Duodenal mucosa (tissue), 2 donors: ENCODE data around the gene SPON1.

Experiments used
- H3K27ac ChIP-seq: one replicate; pipeline ENCODE4 v1.7.0; 2013; ENCODE audit warnings: low read depth, low read length
- H3K27me3 ChIP-seq, 2 donors: one replicate each; pipeline ENCODE4 v1.7.0; 2013; ENCODE audit warnings: low read length in 2 of 2, control low read depth in 1 of 2; ENCODE audit not compliant: insufficient read depth in 2 of 2, control insufficient read depth in 1 of 2
- H3K36me3 ChIP-seq, 2 donors: one replicate each; pipeline ENCODE4 v1.7.0; 2013; ENCODE audit warnings: low read length in 2 of 2, control low read depth in 1 of 2; ENCODE audit not compliant: insufficient read depth in 2 of 2, control insufficient read depth in 1 of 2
- H3K4me1 ChIP-seq, 2 donors: one replicate each; pipeline ENCODE4 v1.7.0; 2013; ENCODE audit warnings: low read length in 2 of 2, control low read depth in 1 of 2; ENCODE audit not compliant: insufficient read depth in 2 of 2, control insufficient read depth in 1 of 2
- H3K4me3 ChIP-seq, 2 donors: one replicate each; pipeline ENCODE4 v1.7.0; 2013; ENCODE audit warnings: low read length in 2 of 2, low read depth in 1 of 2
- H3K9ac ChIP-seq, 2 donors: one replicate each; pipeline ENCODE4 v1.7.0; 2013; ENCODE audit warnings: low read length in 2 of 2, low read depth in 1 of 2
- H3K9me3 ChIP-seq, 2 donors: one replicate each; pipeline ENCODE4 v1.7.0; 2013; ENCODE audit warnings: low read length in 2 of 2, control low read depth in 1 of 2; ENCODE audit not compliant: control insufficient read depth in 1 of 2

SPON1 gene

DNA sequence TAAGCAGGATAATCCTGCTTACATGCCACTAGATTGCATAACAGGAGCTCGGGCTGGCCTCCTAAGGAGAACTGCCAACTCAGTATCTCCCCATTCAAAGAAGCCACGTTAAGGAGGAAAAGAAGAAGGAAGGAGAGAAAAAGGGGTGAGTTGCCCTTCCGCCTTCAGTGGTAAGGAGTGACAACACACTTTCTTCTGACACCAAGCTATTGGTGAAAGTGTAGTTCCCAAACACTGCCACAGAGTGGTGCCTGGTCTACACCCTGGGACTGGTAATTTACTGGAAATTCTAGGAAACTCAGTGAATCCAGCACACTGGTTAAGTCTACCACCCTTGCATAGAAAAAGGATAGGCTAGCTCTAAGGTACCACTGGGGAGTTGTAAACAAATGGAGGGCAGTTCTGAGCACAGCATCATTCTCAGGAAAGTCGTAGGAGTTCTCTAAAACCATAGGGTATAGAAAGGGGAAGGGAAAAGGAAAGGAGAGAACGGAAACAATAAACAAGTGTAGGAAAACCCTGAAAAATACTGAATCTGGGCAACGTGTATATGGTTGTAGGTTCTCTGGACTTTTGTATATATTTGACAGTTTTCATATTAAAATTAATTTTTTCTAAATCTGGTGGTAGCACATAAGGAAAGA, 338.3 kb downstream of the SPON1 start:
- no peaks in the 10 kb centered on the region for H3K36me3 ChIP-seq
- H3K27me3 ChIP-seq = no peaks in the 10 kb centered on the region
- H3K9me3 ChIP-seq = no peaks in the 10 kb centered on the region
- H3K4me3 ChIP-seq = no peak overlapping the region
- no peaks in the 10 kb centered on the region for H3K4me1 ChIP-seq
- H3K9ac ChIP-seq = no peak overlapping the region
- H3K27ac ChIP-seq = no peak overlapping the region

DNA sequence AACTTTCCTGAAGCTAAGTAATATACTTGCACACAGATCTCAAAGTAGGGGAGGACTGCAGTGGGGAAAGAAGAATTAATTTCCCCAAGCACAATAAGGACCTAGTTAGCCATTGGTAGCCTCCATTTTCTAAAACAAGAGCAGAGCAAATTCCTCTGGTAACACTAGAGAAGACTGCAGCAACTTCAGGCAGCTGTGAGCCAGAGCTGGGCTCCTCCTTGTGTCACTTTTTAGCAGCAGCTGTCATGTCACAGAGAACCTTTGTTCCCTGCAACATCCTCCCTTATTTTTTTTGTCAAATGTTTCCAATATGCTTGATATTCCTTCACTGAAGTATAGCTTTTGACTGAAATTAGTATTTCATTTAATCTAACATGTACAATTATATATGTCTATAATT, 342.1 kb downstream of the SPON1 start:
- H3K27me3 ChIP-seq = no peaks in the 10 kb centered on the region
- no peaks in the 10 kb centered on the region for H3K36me3 ChIP-seq
- H3K9me3 ChIP-seq = no peaks in the 10 kb centered on the region
- no peak overlapping the region for H3K27ac ChIP-seq
- peaks cover 7 to 20% of the 10 kb centered on the region in 2 donors for H3K4me1 ChIP-seq
- H3K9ac ChIP-seq = no peak overlapping the region
- no peak overlapping the region for H3K4me3 ChIP-seq

DNA sequence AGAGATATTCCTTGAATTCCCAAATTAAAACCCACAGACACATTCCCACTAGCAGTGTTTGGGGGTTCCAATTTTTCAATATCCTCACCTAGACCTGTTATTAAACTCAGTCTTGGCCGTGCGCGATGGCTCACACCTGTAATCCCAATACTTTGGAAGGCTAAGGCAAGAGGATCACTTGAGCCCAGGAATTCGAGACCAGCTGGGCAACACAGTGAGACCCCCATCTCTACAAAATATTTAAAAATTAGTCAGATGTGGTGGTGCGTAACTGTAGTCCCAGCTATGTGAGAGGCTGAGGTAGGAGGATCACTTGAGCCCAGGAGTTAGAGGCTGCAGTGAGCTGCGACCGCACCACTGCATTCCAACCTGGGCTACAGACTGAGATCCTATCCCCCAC, 343.1 kb downstream of the SPON1 start:
- H3K9ac ChIP-seq = no peak overlapping the region
- H3K4me1 ChIP-seq = peaks cover 11 to 30% of the 10 kb centered on the region in 2 donors
- H3K36me3 ChIP-seq = no peaks in the 10 kb centered on the region
- H3K27me3 ChIP-seq = no peaks in the 10 kb centered on the region
- H3K9me3 ChIP-seq = no peaks in the 10 kb centered on the region
- H3K4me3 ChIP-seq = no peak overlapping the region
- H3K27ac ChIP-seq = no peak overlapping the region

DNA sequence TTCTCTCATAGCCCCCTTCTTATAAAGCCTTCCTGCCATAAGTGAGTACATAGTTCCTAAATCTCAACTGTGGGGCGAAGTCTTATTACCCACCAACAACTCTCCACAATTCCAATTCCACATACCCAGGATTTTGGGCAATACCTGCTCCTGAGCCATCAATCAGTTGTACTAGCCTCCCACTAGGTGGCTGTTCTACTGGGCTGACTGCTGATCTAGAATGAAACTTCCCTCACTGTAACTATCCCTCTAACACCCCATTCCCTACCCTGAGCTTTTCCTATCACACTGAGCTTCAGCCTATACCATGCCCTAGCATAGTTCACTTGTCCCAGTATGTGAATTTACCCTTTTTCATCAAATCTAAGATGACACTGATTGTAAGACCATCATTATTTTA, 344.0 kb downstream of the SPON1 start:
- no peak overlapping the region for H3K27ac ChIP-seq

DNA sequence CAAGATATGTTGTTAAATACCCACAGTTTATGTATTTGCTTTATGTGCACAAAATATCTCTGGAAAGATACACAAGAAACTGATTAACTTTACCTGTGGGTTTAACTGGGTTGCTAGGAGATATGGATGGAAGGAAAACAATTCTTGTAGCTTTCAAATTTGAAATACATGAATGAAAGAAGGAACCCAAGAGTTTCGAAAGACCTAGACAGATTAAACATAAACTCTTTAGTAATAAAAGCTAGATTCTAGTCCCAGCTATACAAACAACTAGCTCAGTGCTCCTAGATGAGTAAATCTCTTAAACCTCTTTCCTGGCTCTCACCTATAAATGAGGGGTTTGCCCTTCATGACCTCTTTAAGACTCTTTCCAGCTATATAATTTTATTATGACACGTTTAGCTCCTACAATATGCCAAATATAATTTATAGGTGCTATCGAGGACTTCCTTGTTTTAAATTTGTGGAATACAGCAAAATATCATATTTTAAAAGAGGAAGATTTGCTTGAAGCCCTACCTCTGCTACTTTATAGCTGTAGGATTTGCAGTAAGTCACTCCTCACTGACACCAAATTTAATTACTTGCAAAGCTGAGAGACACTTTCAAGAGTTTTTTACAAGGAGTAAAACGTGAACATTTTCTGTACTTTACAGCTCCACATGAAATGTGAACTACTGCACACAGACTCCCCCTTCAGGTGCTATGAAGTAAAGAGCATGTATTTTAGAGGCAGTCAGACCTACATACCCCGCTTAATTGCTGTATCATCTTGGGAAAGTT, 345.8 kb downstream of the SPON1 start:
- Histone ChIP-seq H3K9me3 (no peaks in the 10 kb centered on the region), H3K4me1 (peaks cover 11 to 32% of the 10 kb centered on the region in 2 donors), H3K36me3 (no peaks in the 10 kb centered on the region), H3K27ac (no peak overlapping the region), H3K4me3 (no peak overlapping the region), H3K27me3 (no peaks in the 10 kb centered on the region), H3K9ac (no peak overlapping the region)

More for the DNA sequence above, 344.0 kb downstream of the SPON1 start:
- no peak overlapping the region for H3K9ac ChIP-seq
- H3K9me3 ChIP-seq = no peaks in the 10 kb centered on the region
- no peaks in the 10 kb centered on the region for H3K27me3 ChIP-seq
- H3K4me3 ChIP-seq = no peak overlapping the region
- peaks cover 11 to 32% of the 10 kb centered on the region in 2 donors for H3K4me1 ChIP-seq
- no peaks in the 10 kb centered on the region for H3K36me3 ChIP-seq

DNA sequence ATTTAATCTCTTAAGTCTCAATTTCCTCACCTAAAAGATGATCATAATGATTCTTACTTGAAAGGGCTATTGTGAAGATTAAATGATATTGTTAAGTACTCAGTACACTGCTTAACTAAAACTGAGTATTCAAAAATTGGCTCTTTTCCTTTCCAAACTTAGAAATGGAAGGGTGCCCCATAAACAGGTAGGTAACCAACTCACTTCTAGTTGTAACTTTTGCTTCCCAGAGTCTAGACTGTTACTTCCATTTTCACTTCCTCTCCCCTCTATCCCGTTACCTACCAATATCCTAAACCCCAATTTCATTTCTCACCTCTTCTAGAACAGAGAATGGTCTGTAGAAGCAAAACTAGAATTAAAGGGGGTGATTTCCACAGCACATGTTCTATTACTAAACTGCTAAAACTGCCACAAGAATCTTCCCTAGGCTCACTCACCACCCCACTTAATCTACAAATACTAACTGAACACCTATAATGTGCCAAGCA, 346.4 kb downstream of the SPON1 start:
- no peak overlapping the region for H3K27ac ChIP-seq
- H3K36me3 ChIP-seq = no peaks in the 10 kb centered on the region
- no peak overlapping the region for H3K9ac ChIP-seq
- H3K27me3 ChIP-seq = no peaks in the 10 kb centered on the region
- no peaks in the 10 kb centered on the region for H3K9me3 ChIP-seq
- peaks cover 11 to 32% of the 10 kb centered on the region in 2 donors for H3K4me1 ChIP-seq
- H3K4me3 ChIP-seq = no peak overlapping the region

DNA sequence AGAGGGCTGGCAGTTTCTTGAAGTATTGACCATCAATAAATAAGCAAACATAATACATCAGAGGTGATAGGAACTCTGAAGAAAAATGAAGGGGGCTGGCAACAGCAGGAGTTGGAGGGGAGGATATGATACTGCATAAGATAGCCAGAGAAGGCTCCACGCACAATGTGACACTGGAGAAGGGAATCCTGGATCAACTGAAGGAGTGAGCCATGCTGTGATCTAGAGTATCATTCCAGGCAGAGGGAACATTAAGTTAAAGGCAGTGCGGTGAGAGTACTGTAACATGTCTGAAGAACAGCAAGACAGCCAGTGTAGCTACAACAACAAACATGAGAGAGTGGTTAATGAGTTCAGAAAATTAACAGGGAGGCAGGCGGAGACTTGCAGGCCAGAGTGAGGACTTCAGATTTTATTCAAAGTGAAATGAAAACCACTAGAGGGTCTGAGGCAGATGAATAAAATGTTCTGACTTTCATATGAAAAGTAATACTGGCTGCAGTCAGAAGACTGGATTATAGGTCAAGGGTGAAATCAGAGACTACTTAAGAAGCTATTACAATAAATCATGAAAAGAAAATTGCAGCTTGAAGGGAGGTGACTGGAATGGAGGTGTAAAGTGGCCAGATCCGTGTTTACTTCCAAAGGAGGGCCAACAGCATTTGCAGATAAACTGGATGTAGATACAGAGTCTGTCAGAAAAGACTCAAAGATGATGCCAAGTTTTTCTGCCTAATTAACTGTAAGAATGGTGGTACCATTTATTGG, 347.1 kb downstream of the SPON1 start:
- H3K4me3 ChIP-seq = no peak overlapping the region
- H3K36me3 ChIP-seq = no peaks in the 10 kb centered on the region
- H3K27me3 ChIP-seq = no peaks in the 10 kb centered on the region
- no peak overlapping the region for H3K27ac ChIP-seq
- peaks cover 11 to 32% of the 10 kb centered on the region in 2 donors for H3K4me1 ChIP-seq
- no peak overlapping the region for H3K9ac ChIP-seq
- no peaks in the 10 kb centered on the region for H3K9me3 ChIP-seq

DNA sequence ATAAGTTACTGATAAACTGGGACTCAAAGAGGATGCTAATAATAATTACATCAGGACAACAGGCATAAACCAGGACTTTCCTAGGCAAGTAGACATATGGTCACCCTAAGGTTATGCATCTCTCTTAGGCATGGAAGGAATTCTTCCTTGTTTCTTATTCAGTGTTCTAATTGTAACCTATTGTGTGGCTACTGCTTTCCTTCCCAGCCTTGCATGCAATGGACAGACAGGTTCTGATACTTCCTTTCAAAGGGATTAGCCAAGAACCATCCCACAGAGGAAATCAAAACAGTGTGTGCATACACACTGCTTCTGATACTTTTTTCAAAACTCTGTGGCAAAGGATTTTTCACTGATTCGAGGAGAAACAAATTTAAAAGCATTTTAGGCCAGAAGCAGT, 348.2 kb downstream of the SPON1 start:
- no peaks in the 10 kb centered on the region for H3K36me3 ChIP-seq
- peaks cover 11 to 32% of the 10 kb centered on the region in 2 donors for H3K4me1 ChIP-seq
- H3K9ac ChIP-seq = no peak overlapping the region
- no peaks in the 10 kb centered on the region for H3K27me3 ChIP-seq
- no peaks in the 10 kb centered on the region for H3K9me3 ChIP-seq
- H3K27ac ChIP-seq = no peak overlapping the region
- no peak overlapping the region for H3K4me3 ChIP-seq

DNA sequence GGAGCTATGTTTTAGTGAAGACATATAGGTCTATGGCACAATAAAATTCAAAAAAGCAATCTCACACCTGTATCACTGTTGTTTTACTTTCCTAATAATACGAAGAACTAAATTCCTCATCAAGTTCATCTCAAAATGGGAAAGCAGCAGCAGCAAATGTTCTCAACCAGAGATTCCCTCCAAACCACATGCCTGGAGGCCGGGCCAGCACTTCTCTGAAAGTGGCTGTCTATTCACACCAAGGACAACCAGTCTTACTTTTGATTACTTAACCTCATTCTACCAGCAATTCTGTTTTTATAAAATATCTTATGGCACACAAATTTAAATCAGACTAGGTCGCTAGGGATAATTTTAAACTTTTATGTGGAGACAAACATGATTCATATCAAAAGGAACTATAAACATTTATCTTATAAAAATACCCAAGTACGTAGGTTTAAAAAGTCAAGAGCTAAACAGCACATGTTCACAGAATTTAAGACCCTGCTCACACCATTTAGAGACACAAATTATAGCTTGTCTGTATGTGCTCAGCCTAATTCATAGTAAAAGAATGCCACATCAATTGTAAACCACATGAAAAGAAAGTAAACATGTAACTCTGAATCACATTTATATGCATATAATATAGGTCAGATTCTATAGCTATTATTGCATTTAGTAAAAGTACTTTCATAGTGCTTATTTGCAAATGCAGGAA, 350.4 kb downstream of the SPON1 start:
- Histone ChIP-seq H3K4me1 (peaks cover 11 to 30% of the 10 kb centered on the region in 2 donors), H3K27ac (no peak overlapping the region)

More for the DNA sequence above, 350.4 kb downstream of the SPON1 start:
- H3K4me3 ChIP-seq = no peak overlapping the region
- H3K36me3 ChIP-seq = no peaks in the 10 kb centered on the region
- H3K27me3 ChIP-seq = no peaks in the 10 kb centered on the region
- no peak overlapping the region for H3K9ac ChIP-seq
- no peaks in the 10 kb centered on the region for H3K9me3 ChIP-seq
